KMS-11 (cell line): ENCODE measurements around the gene BMPER.

ENCODE experiments used
- H2AFZ ChIP-seq: fragments of 200-600 bp; sonication (generic); 2 replicates; pipeline ENCODE4 v1.6.1; 2016; ENCODE audit warnings: antibody characterized with exemption, mixed run types, low read depth
- H3K27ac ChIP-seq: fragments of 200-600 bp; sonication (generic); 2 replicates; pipeline ENCODE4 v1.6.1; 2016; ENCODE audit warnings: mild to moderate bottlenecking, mixed run types
- H3K27me3 ChIP-seq: fragments of 200-600 bp; sonication (generic); 2 replicates; pipeline ENCODE4 v1.6.1; 2017; ENCODE audit warnings: mild to moderate bottlenecking, low read depth, mixed run types, moderate library complexity; ENCODE audit not compliant: insufficient read depth
- H3K36me3 ChIP-seq: fragments of 200-600 bp; sonication (generic); 2 replicates; pipeline ENCODE4 v1.6.1; 2017; ENCODE audit warnings: mild to moderate bottlenecking, mixed run types; ENCODE audit not compliant: insufficient read depth
- H3K4me1 ChIP-seq: fragments of 200-600 bp; sonication (generic); 2 replicates; pipeline ENCODE4 v1.6.1; 2016; ENCODE audit warnings: mild to moderate bottlenecking, low read depth, mixed run types; ENCODE audit not compliant: poor library complexity, severe bottlenecking
- H3K4me2 ChIP-seq: fragments of 200-600 bp; sonication (generic); 2 replicates; pipeline ENCODE4 v1.7.0; 2016; ENCODE audit warnings: mild to moderate bottlenecking, mixed run types
- H3K4me3 ChIP-seq: fragments of 200-600 bp; sonication (generic); IDR thresholded peaks from 2 replicates; pipeline ENCODE4 v1.6.1; 2017; ENCODE audit warnings: low read depth, low read length, mixed read lengths; ENCODE audit not compliant: insufficient read depth
- H3K79me2 ChIP-seq: fragments of 200-600 bp; sonication (generic); 2 replicates; pipeline ENCODE4 v1.6.1; 2016; ENCODE audit warnings: low read depth, mixed run types; ENCODE audit not compliant: insufficient read depth
- H3K9ac ChIP-seq: fragments of 200-600 bp; sonication (generic); 2 replicates; pipeline ENCODE4 v1.6.1; 2016; ENCODE audit warnings: mild to moderate bottlenecking, mixed run types
- H4K20me1 ChIP-seq: fragments of 200-600 bp; sonication (generic); 2 replicates; pipeline ENCODE4 v1.6.1; 2016; ENCODE audit warnings: mild to moderate bottlenecking, mixed run types; ENCODE audit not compliant: insufficient read depth
- CTCF ChIP-seq: fragments of 200-600 bp; sonication (generic); conservative IDR thresholded peaks from 2 replicates; pipeline ENCODE4 v1.6.1; 2017; ENCODE audit warnings: low read depth, mild to moderate bottlenecking, antibody characterized with exemption, low read length, moderate library complexity, mixed read lengths

The BMPER gene

GRCh38 chr7:34015651-34016050 is 110.3 kb downstream of the BMPER start:
- Histone ChIP-seq H3K4me1 (no peaks in the 10 kb centered on the region), H3K4me2 (no peak overlapping the region), H2AFZ (no peak overlapping the region), H3K36me3 (no peaks in the 10 kb centered on the region), H4K20me1 (no peaks in the 10 kb centered on the region), H3K4me3 (no peak overlapping the region), H3K27me3 (no peaks in the 10 kb centered on the region), H3K27ac (no peak overlapping the region), H3K9ac (no peak overlapping the region), H3K79me2 (no peaks in the 10 kb centered on the region)
- no peak for TF ChIP-seq CTCF

GRCh38 chr7:34016876-34017275 is 111.5 kb downstream of the BMPER start:
- Histone ChIP-seq H3K27me3 (no peaks in the 10 kb centered on the region), H3K36me3 (no peaks in the 10 kb centered on the region), H3K4me3 (no peak overlapping the region), H3K9ac (no peak overlapping the region), H3K79me2 (no peaks in the 10 kb centered on the region), H3K4me1 (no peaks in the 10 kb centered on the region), H4K20me1 (no peaks in the 10 kb centered on the region), H2AFZ (no peak overlapping the region), H3K27ac (no peak overlapping the region), H3K4me2 (no peak overlapping the region)
- no peak for TF ChIP-seq CTCF

GRCh38 chr7:34019301-34019790 is 114.0 kb downstream of the BMPER start:
- no peak for TF ChIP-seq CTCF
- Histone ChIP-seq H3K27me3 (no peaks in the 10 kb centered on the region), H3K4me3 (no peak overlapping the region), H3K36me3 (no peaks in the 10 kb centered on the region), H2AFZ (no peak overlapping the region), H3K4me1 (no peaks in the 10 kb centered on the region), H4K20me1 (no peaks in the 10 kb centered on the region), H3K27ac (no peak overlapping the region), H3K4me2 (no peak overlapping the region), H3K9ac (no peak overlapping the region), H3K79me2 (no peaks in the 10 kb centered on the region)

- H3K27ac ChIP-seq = no peak overlapping the region
- no peak overlapping the region for H3K4me3 ChIP-seq
- H2AFZ ChIP-seq = no peak overlapping the region
- H4K20me1 ChIP-seq = no peaks in the 10 kb centered on the region
- H3K79me2 ChIP-seq = no peaks in the 10 kb centered on the region
- no peak overlapping the region for H3K9ac ChIP-seq
- no peaks in the 10 kb centered on the region for H3K27me3 ChIP-seq
- no peak overlapping the region for H3K4me2 ChIP-seq
- TF ChIP-seq CTCF = no peak
- no peaks in the 10 kb centered on the region for H3K4me1 ChIP-seq
- H3K36me3 ChIP-seq = no peaks in the 10 kb centered on the region
These were observed 117.3 kb downstream of the BMPER start for GRCh38 chr7:34022626-34023025.
